K562 (cell line): ENCODE data around the gene MSRB2. TPM values are rescaled to one million over a fixed set of nuclear protein-coding genes. Genes with fewer than 3 reads are reported as not detected.
A peak's percentile ranks its signal among the peaks of the same experiment; 100 is the strongest.

ENCODE experiments used
- DPF2 ChIP-seq: fragments of 450-650 bp; IDR thresholded peaks from 2 replicates; pipeline ENCODE4 v1.6.1; 2016
- ETS2 ChIP-seq: IDR thresholded peaks from 2 replicates; pipeline ENCODE4 v1.6.1; 2016; ENCODE audit warnings: borderline replicate concordance, missing genetic modification characterization, mild to moderate bottlenecking, moderate library complexity, missing compliant biosample characterization; ENCODE audit not compliant: poor library complexity, severe bottlenecking
- FOXP1 ChIP-seq: sonication (generic); formaldehyde crosslinking; IDR thresholded peaks from 2 replicates; pipeline ENCODE4 v1.8.0; 2022; ENCODE audit warnings: mild to moderate bottlenecking, missing genetic modification reagents
- MLLT1 ChIP-seq, 2 experiments: fragments of 450-650 bp; IDR thresholded peaks; 2 replicates each; pipeline ENCODE4 v1.6.1; 2016
- MYBL2 ChIP-seq, 2 experiments: fragments of 450-650 bp in 1 of 2; sonication (generic) in 1 of 2; formaldehyde crosslinking in 1 of 2; IDR thresholded peaks; 2 replicates each; pipeline versions ENCODE4 v1.6.1 to v1.8.1; 2017 to 2022; ENCODE audit warnings: borderline replicate concordance in 1 of 2, inconsistent platforms in 1 of 2, low read depth in 1 of 2, mild to moderate bottlenecking in 1 of 2, missing genetic modification reagents in 1 of 2, moderate library complexity in 1 of 2
- PHF20 ChIP-seq: fragments of 450-650 bp; IDR thresholded peaks from 2 replicates; pipeline ENCODE4 v1.6.1; 2018; ENCODE audit not compliant: partially characterized antibody
- PRMT5 ChIP-seq: sonication (generic); formaldehyde crosslinking; IDR thresholded peaks from 2 replicates; pipeline ENCODE4 v1.5.0; 2020; ENCODE audit warnings: missing genetic modification reagents
- SMAD3 ChIP-seq: fragments of 450-650 bp; formaldehyde crosslinking; conservative IDR thresholded peaks from 2 replicates; pipeline ENCODE4 v1.4.0; 2020; ENCODE audit warnings: mild to moderate bottlenecking
- SMARCC2 ChIP-seq: fragments of 450-650 bp; IDR thresholded peaks from 2 replicates; pipeline ENCODE4 v1.6.1; 2017; ENCODE audit warnings: antibody characterized with exemption, moderate library complexity, mild to moderate bottlenecking, low read depth
- SOX6 ChIP-seq: fragments of 450-650 bp; IDR thresholded peaks from 2 replicates; pipeline ENCODE4 v1.6.1; 2014; ENCODE audit warnings: mild to moderate bottlenecking
- SP1 ChIP-seq: sonication (generic); formaldehyde crosslinking; IDR thresholded peaks from 2 replicates; pipeline ENCODE4 v1.8.1; 2022; ENCODE audit warnings: mild to moderate bottlenecking, missing genetic modification reagents
- STAT5A ChIP-seq: IDR thresholded peaks from 2 replicates; pipeline ENCODE4 v1.6.1; 2012; ENCODE audit warnings: low read length, inconsistent platforms, borderline replicate concordance
- TBL1XR1 ChIP-seq, 2 experiments: IDR thresholded peaks; 2 replicates each; pipeline ENCODE4 v1.6.1; 2012; ENCODE audit warnings: improper control_type of control experiment in 2 of 2, low read length in 2 of 2, mild to moderate bottlenecking in 1 of 2
- ZBTB11 ChIP-seq, 3 experiments: fragments of 200-800 bp in 1 of 3; fragments of 250-450 bp in 1 of 3; fragments of 450-650 bp in 1 of 3; sonication (Bioruptor Pico) in 1 of 3; sonication (Bioruptor generic) in 1 of 3; formaldehyde crosslinking in 1 of 3; IDR thresholded peaks; 2 replicates each; pipeline versions ENCODE4 v1.6.1 to v1.8.0; 2016 to 2022; ENCODE audit warnings: mild to moderate bottlenecking in 2 of 3, missing genetic modification characterization in 2 of 3, missing compliant biosample characterization in 1 of 3, moderate library complexity in 1 of 3
- ZNF551 ChIP-seq: fragments of 250-450 bp; sonication (Bioruptor Pico); IDR thresholded peaks from 2 replicates; pipeline ENCODE4 v1.5.0; 2021; ENCODE audit warnings: mild to moderate bottlenecking, moderate library complexity
- ZNF644 ChIP-seq: fragments of 200-800 bp; sonication (Bioruptor generic); IDR thresholded peaks from 2 replicates; pipeline ENCODE4 v1.6.1; 2016; ENCODE audit warnings: low read depth, missing genetic modification characterization, missing compliant biosample characterization
- polyA plus RNA-seq, 8 experiments: library from polyadenylated mRNA; depleted of rRNA in 4 of 8; stranded (reverse) in 5 of 8; unstranded in 3 of 8; fragments of >200 nt; fragmentation: Nextera tagmentation in 2 of 8; fragmentation: Illumina TruSeq in 1 of 8; extraction: Ambion mirVana in 2 of 8; extraction: Trizol in 1 of 8; gene quantifications; 2 replicates each; pipeline versions ENCODE4 v1.2.1 to v1.2.3, GENCODE V29; 2011 to 2014; ENCODE audit warnings: inconsistent platforms in 1 of 8, missing spikeins in 1 of 8
- total RNA-seq, 7 experiments: library from RNA; depleted of rRNA in 6 of 7; stranded (reverse); fragments of >200 nt in 6 of 7; fragmentation: Illumina TruSeq in 2 of 7; extraction: Trizol in 2 of 7; gene quantifications; 2 replicates each; pipeline versions ENCODE4 v1.2.1 to v1.2.3, GENCODE V29; 2011 to 2021; ENCODE audit warnings: low replicate concordance in 1 of 7
- TF ChIP-seq, protein P1 (sequence below): fragments of 450-650 bp; conservative IDR thresholded peaks from 2 replicates; pipeline ENCODE4 v1.6.1; 2016; ENCODE audit warnings: missing genetic modification characterization, low read depth, mild to moderate bottlenecking, control low read depth, missing compliant biosample characterization
- TF ChIP-seq, protein P2 (sequence below), 2 experiments: fragments of 250-450 bp in 1 of 2; fragments of 450-650 bp in 1 of 2; sonication (Bioruptor Pico) in 1 of 2; IDR thresholded peaks; 2 replicates each; pipeline versions ENCODE4 v1.6.1 to v1.8.0; 2016 to 2021; ENCODE audit warnings: mild to moderate bottlenecking in 2 of 2, moderate library complexity in 2 of 2, missing compliant biosample characterization in 1 of 2, missing genetic modification characterization in 1 of 2

The MSRB2 gene
- total and polyA plus RNA-seq, 9 of the 15 experiments (the other 6 are each of a cell fraction or from before 2014, with no cell fraction given), result 1.5 to 22.3 (median 5.9) TPM

DNA sequence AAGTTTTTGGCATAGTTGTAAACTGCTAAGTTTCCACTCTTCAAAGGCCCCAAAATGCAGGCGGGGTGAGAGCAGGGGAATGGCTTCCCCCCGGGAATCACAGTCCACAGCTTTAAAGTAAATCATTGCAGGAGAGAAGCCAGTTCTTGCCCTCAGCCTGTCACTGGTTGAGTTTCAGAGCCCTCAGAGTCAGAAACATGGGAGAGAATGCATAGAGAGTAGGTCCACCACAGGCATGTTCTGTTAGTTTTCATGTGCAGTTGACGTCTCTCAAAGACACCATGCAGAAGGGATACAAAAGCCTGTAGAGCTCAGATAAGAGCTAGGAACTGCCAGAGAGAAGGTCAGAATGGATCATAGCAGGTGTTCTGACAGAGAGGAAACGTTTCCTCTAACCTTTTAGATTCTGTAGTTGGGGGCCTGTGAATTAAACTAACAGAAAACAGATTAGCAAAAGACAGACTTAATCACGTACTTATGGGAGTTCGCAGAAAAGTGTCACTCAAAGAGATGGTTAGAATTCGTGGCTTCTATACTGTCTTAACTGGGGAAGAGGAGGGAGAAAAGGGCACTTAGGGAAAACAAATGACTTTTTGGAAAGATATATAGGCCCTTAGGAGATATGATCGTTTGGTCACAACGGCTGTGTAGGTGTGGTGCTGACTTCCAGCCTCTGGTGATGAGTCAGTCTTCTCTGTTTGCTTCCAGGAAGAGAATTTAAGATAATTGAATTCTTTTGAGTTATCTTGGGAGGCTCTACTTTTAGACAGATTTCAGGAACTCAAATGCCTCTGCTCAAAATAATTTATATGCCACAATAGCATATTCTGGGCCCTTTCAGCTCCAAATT lies 48.0 kb upstream of the MSRB2 start (continued):
- TF ChIP-seq SP1 (CRISPR knock-in tag) (peak; percentile 45), MYBL2 (IDR thresholded peaks at IDR 0.05; ENCODE audit: low read depth) (peak; percentile 18; the same call in 1 of the 2 replicates), MYBL2 (CRISPR knock-in tag; IDR thresholded peaks at IDR 0.05; ENCODE audit: borderline replicate concordance) (no peak), PHF20 (peak; percentile 17), FOXP1 (CRISPR knock-in tag) (no peak; the same call in 1 of the 2 replicates), TBL1XR1 (IDR thresholded peaks at IDR 0.05; ENCODE audit: low read length in 2 of 2) (peak in 1 of 2 experiments; percentile 86; a peak in 2 of 4 replicates), SMARCC2 (peak; percentile 82; the same call in 1 of the 2 replicates), ETS2 (tag) (no peak), ZBTB11 (CRISPR knock-in tag; IDR thresholded peaks at IDR 0.05) (0 out of 6 replicates have a peak, but pooled peaks of 1 of the 3 experiments have one; percentile 27), DPF2 (peak; percentile 97), SMAD3 (CRISPR knock-in tag) (peak; percentile 22; the same call in 1 of the 2 replicates), ZNF551 (CRISPR knock-in tag) (no peak), PRMT5 (CRISPR knock-in tag) (no peak), SOX6 (peak; percentile 95), MLLT1 (IDR thresholded peaks at IDR 0.05) (peak in 1 of 2 experiments; percentile 65; a peak in 2 of 4 replicates), STAT5A (peak; percentile 68), ZNF644 (tag) (peak; percentile 84; the same call in 1 of the 2 replicates)
- TF ChIP-seq, protein P1, sequence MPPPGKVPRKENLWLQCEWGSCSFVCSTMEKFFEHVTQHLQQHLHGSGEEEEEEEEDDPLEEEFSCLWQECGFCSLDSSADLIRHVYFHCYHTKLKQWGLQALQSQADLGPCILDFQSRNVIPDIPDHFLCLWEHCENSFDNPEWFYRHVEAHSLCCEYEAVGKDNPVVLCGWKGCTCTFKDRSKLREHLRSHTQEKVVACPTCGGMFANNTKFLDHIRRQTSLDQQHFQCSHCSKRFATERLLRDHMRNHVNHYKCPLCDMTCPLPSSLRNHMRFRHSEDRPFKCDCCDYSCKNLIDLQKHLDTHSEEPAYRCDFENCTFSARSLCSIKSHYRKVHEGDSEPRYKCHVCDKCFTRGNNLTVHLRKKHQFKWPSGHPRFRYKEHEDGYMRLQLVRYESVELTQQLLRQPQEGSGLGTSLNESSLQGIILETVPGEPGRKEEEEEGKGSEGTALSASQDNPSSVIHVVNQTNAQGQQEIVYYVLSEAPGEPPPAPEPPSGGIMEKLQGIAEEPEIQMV (tag), result 0 out of 2 replicates have a peak, but pooled peaks have one; percentile 27
- TF ChIP-seq, protein P2, sequence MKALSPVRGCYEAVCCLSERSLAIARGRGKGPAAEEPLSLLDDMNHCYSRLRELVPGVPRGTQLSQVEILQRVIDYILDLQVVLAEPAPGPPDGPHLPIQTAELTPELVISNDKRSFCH (CRISPR knock-in tag; IDR thresholded peaks at IDR 0.05), result no peak
- TF ChIP-seq, protein P2 (tag; IDR thresholded peaks at IDR 0.05), result peak; percentile 97
